Right atrium auricular region (tissue), 2 donors: ENCODE results near the gene GCNT2. TPM values are rescaled to one million over a fixed set of nuclear protein-coding genes. Genes with fewer than 3 reads are reported as not detected.
"Not testable (repeated sequence)": the region's sequence is repeated elsewhere in the genome, so short reads cannot be mapped to it uniquely, and the experiment has no call there.

Source experiments
- DNase-seq: peaks from one replicate; pipeline ENCODE4 v3.0.0-alpha.2; 2019; ENCODE audit warnings: low spot score
- H3K27ac ChIP-seq, 2 donors: fragments of 200-600 bp; sonication (generic); 1 replicate in 1 of 2; 2 replicates in 1 of 2; pipeline ENCODE4 v1.5.1; 2016 to 2019
- H3K27me3 ChIP-seq, 2 donors: fragments of 200-600 bp; sonication (generic); one replicate each; pipeline versions ENCODE4 v1.5.1 to v1.6.0; 2017 to 2019
- H3K36me3 ChIP-seq: fragments of 200-600 bp; sonication (generic); one replicate; pipeline ENCODE4 v1.5.1; 2016
- H3K4me1 ChIP-seq, 2 donors: fragments of 200-600 bp; sonication (generic); one replicate each; pipeline versions ENCODE4 v1.5.1 to v1.6.0; 2017 to 2019
- H3K4me3 ChIP-seq, 2 donors: fragments of 200-600 bp; sonication (generic); 1 replicate in 1 of 2; 2 replicates in 1 of 2; pipeline ENCODE4 v1.5.1; 2017 to 2019; ENCODE audit warnings: mild to moderate bottlenecking in 1 of 2, moderate library complexity in 1 of 2
- H3K9me3 ChIP-seq, 2 donors: fragments of 200-600 bp; sonication (generic); one replicate each; pipeline ENCODE4 v1.5.1; 2019
- CTCF ChIP-seq, 2 donors: fragments of 200-600 bp; sonication (generic); IDR thresholded peaks; one replicate each; pipeline ENCODE4 v1.5.1; 2019; ENCODE audit warnings: antibody characterized with exemption in 2 of 2
- total RNA-seq, 2 donors: library from RNA; depleted of rRNA; stranded (reverse); fragments of >200 nt; gene quantifications; one replicate each; pipeline ENCODE4 v1.1.0, GENCODE V29; 2016

The GCNT2 gene
- total RNA-seq, 2 donors from 2014 or later = 3.3 to 13.5 TPM

- Histone ChIP-seq H3K27ac (no peak overlapping the region), H3K36me3 (no peaks in the 10 kb centered on the region), H3K9me3 (no peaks in the 10 kb centered on the region), H3K4me1 (peaks cover 0 to 8% of the 10 kb centered on the region in 2 donors), H3K4me3 (no peak overlapping the region), H3K27me3 (no peaks in the 10 kb centered on the region)
- TF ChIP-seq CTCF (IDR thresholded peaks at IDR 0.05) = no peak
- DNase-seq = no peak
Observed at GRCh38 chr6:10591422-10592160, 70.4 kb downstream of the GCNT2 start.

GRCh38 chr6:10595731-10596664 is 74.8 kb downstream of the GCNT2 start:
- Histone ChIP-seq H3K9me3 (no peaks in the 10 kb centered on the region), H3K36me3 (no peaks in the 10 kb centered on the region), H3K4me3 (no peak overlapping the region), H3K27me3 (no peaks in the 10 kb centered on the region), H3K27ac (no peak overlapping the region), H3K4me1 (no peaks in the 10 kb centered on the region)
- TF ChIP-seq CTCF (IDR thresholded peaks at IDR 0.05) = no peak
- no peak for DNase-seq

GRCh38 chr6:10597499-10598001 is 76.4 kb downstream of the GCNT2 start:
- no peak for TF ChIP-seq CTCF (IDR thresholded peaks at IDR 0.05)
- Histone ChIP-seq H3K27me3 (no peaks in the 10 kb centered on the region), H3K4me1 (no peaks in the 10 kb centered on the region)

GRCh38 chr6:10598084-10598960 is 77.2 kb downstream of the GCNT2 start:
- DNase-seq = no peak
- Histone ChIP-seq H3K27ac (no peak overlapping the region), H3K4me1 (no peaks in the 10 kb centered on the region), H3K4me3 (no peak overlapping the region), H3K36me3 (no peaks in the 10 kb centered on the region), H3K27me3 (no peaks in the 10 kb centered on the region), H3K9me3 (no peaks in the 10 kb centered on the region)
- no peak for TF ChIP-seq CTCF (IDR thresholded peaks at IDR 0.05)

More at GRCh38 chr6:10597499-10598001, 76.4 kb downstream of the GCNT2 start:
- Histone ChIP-seq H3K36me3 (no peaks in the 10 kb centered on the region), H3K9me3 (no peaks in the 10 kb centered on the region), H3K27ac (no peak overlapping the region), H3K4me3 (no peak overlapping the region)
- DNase-seq = no peak

GRCh38 chr6:10599046-10599445 is 77.9 kb downstream of the GCNT2 start:
- H3K27me3 ChIP-seq = no peaks in the 10 kb centered on the region
- H3K4me3 ChIP-seq = no peak overlapping the region
- DNase-seq = no peak
- no peak overlapping the region for H3K27ac ChIP-seq
- no peaks in the 10 kb centered on the region for H3K9me3 ChIP-seq
- no peaks in the 10 kb centered on the region for H3K4me1 ChIP-seq
- no peaks in the 10 kb centered on the region for H3K36me3 ChIP-seq
- TF ChIP-seq CTCF (IDR thresholded peaks at IDR 0.05) = no peak

- H3K4me3 ChIP-seq, DNase-seq, H3K27ac ChIP-seq, H3K36me3 ChIP-seq, H3K4me1 ChIP-seq, H3K9me3 ChIP-seq, H3K27me3 ChIP-seq: not testable (repeated sequence)
Observed at GRCh38 chr6:10600681-10601080, 79.5 kb downstream of the GCNT2 start.
